Suprapubic skin (tissue), 4 donors: ENCODE measurements around the gene UNC13D. TPM values are rescaled to one million over a fixed set of nuclear protein-coding genes. Genes with fewer than 3 reads are reported as not detected.

Experiments
- DNase-seq, 2 donors: peaks; one replicate each; pipeline ENCODE4 v3.0.0-alpha.2; 2019; ENCODE audit warnings: low spot score in 2 of 2
- H3K27ac ChIP-seq: fragments of 200-600 bp; sonication (generic); one replicate; pipeline ENCODE4 v1.5.1; 2019
- H3K27me3 ChIP-seq: fragments of 200-600 bp; sonication (generic); one replicate; pipeline ENCODE4 v1.5.1; 2019
- H3K36me3 ChIP-seq: fragments of 200-600 bp; sonication (generic); one replicate; pipeline ENCODE4 v1.5.1; 2019
- H3K4me1 ChIP-seq: fragments of 200-600 bp; sonication (generic); one replicate; pipeline ENCODE4 v1.5.1; 2019
- H3K4me3 ChIP-seq: fragments of 200-600 bp; sonication (generic); one replicate; pipeline ENCODE4 v1.5.1; 2019; ENCODE audit warnings: mild to moderate bottlenecking
- H3K9me3 ChIP-seq: fragments of 200-600 bp; sonication (generic); one replicate; pipeline ENCODE4 v1.5.1; 2019
- EP300 ChIP-seq: sonication (generic); formaldehyde crosslinking; IDR thresholded peaks from one replicate; pipeline ENCODE4 v1.6.1; 2017; ENCODE audit warnings: antibody characterized with exemption
- POLR2A ChIP-seq, 2 donors: fragments of 450-650 bp; IDR thresholded peaks; one replicate each; pipeline ENCODE4 v1.6.1; 2017; ENCODE audit warnings: antibody characterized with exemption in 2 of 2, mild to moderate bottlenecking in 2 of 2, moderate library complexity in 2 of 2
- POLR2AphosphoS5 ChIP-seq, 3 donors: sonication (generic); formaldehyde crosslinking; IDR thresholded peaks; one replicate each; pipeline ENCODE4 v1.6.1; 2017; ENCODE audit warnings: antibody characterized with exemption in 3 of 3
- WGBS: methylation state at CpG from one replicate; pipeline ENCODE4 v1.1.5; 2018; 5-methylcytosine and 5-hydroxymethylcytosine counted together
- total RNA-seq, 4 donors: library from RNA; depleted of rRNA; stranded (reverse); fragments of >200 nt; gene quantifications; one replicate each; pipeline ENCODE4 v1.1.0, GENCODE V29; 2016
- TF ChIP-seq, protein P1 (sequence below), 2 donors: fragments of 200-600 bp in 1 of 2; fragments of 450-650 bp in 1 of 2; sonication (generic) in 1 of 2; IDR thresholded peaks; one replicate each; pipeline ENCODE4 v1.5.1; 2016 to 2019; ENCODE audit warnings: antibody characterized with exemption in 2 of 2, mild to moderate bottlenecking in 1 of 2, moderate library complexity in 1 of 2

Gene UNC13D
- total RNA-seq, 4 donors from 2014 or later = 5.2 to 21.0 (median 7.2) TPM

DNA sequence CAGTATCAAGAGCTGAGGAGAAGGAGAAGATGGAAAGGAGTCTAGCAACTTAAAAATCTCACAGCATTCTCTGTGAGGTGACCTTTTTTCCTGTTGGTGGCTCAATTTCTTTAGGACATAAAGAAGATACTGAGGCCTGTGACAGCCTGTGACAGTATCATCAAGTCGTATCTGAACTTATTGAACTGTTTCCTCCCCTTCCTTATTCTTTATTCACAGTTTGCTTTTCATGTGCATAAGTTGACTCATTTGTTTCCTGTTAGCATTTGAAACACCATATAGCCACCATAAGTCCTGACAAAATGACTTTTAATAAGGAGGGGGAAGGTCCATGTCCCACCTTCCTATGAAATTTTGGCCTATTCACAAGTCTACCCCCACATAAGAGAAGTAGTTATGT is 50.7 kb downstream of the UNC13D start:
- Histone ChIP-seq H3K4me1 (peaks cover 9% of the 10 kb centered on the region), H3K36me3 (peaks cover 27% of the 10 kb centered on the region), H3K27ac (no peak overlapping the region), H3K27me3 (no peaks in the 10 kb centered on the region), H3K9me3 (no peaks in the 10 kb centered on the region), H3K4me3 (no peak overlapping the region)
- TF ChIP-seq EP300 (no peak), POLR2AphosphoS5 (IDR thresholded peaks at IDR 0.05) (no peak), POLR2A (IDR thresholded peaks at IDR 0.05) (no peak)
- TF ChIP-seq, protein P1, sequence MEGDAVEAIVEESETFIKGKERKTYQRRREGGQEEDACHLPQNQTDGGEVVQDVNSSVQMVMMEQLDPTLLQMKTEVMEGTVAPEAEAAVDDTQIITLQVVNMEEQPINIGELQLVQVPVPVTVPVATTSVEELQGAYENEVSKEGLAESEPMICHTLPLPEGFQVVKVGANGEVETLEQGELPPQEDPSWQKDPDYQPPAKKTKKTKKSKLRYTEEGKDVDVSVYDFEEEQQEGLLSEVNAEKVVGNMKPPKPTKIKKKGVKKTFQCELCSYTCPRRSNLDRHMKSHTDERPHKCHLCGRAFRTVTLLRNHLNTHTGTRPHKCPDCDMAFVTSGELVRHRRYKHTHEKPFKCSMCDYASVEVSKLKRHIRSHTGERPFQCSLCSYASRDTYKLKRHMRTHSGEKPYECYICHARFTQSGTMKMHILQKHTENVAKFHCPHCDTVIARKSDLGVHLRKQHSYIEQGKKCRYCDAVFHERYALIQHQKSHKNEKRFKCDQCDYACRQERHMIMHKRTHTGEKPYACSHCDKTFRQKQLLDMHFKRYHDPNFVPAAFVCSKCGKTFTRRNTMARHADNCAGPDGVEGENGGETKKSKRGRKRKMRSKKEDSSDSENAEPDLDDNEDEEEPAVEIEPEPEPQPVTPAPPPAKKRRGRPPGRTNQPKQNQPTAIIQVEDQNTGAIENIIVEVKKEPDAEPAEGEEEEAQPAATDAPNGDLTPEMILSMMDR (IDR thresholded peaks at IDR 0.05) = no peak
- 56% methylated on average over 1 of the region's 1 CpG for WGBS
- no peak for DNase-seq

DNA sequence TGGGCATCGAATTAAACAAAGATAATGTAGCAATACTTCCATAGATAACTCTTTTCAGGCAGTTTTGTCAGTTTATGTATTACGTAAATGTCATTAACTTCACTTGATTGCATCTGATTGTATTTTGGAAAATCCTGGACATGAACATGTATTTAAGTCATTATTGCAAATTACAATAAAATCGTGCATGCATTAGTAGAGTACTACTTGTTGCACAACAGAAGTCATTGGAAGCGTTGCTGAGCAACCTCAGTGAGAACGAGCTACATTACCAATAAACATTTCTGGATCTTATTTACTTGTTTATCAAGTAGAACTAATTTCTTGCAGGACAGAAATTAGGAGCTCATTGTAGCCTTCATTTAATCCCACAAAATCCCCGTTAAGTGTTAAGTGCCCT is 53.0 kb downstream of the UNC13D start:
- TF ChIP-seq, protein P1 (IDR thresholded peaks at IDR 0.05) = no peak
- no peak for TF ChIP-seq EP300
- no peak for TF ChIP-seq POLR2AphosphoS5 (IDR thresholded peaks at IDR 0.05)
- no peak for TF ChIP-seq POLR2A (IDR thresholded peaks at IDR 0.05)

DNA sequence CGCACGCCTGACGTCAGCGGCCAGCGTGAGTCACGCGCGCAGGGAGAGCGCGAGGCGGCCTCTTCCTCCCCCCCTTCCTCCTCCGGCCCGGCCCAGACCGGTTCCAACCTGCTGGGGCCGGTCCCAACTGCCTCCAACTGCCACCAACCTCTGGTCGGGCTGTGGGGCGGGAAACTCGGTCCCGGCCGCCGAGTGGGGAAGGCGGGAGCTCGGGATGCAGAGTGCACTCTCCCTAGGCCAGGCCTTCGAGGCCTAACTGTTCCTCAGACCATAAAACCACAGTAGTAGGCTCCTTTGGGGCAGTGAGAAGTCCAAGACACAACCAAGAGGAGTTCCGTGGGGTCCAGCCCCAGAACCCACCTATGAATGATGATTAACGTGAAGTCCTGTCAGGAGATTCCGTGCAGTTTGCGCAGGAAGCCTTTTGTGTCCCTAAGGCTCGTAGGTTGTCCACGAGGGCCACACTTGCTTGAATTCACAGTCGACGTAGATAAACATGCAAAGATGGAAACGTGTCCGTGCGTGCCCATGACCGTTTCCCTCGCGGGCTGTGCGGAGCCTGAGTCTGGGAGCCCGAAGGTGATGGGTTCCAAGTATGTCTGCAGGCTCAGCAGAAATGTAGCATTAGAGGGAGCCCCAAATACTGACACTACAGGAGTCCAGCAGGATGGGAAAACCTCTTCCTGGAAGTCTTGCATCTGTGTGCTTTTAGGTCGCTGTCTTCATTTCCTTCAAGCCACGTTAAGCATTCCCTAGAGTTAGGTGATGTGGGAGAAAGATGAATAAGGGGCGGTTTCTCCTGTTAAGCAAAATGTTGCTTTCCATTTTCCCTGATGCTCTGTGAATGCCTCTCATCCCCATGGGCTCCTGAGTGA is 59.0 kb downstream of the UNC13D start:
- peak; percentile 95 for DNase-seq
- Histone ChIP-seq H3K36me3 (peaks cover 2% of the 10 kb centered on the region), H3K27ac (peak overlapping the region; percentile 99), H3K27me3 (no peaks in the 10 kb centered on the region), H3K4me1 (peaks cover 68% of the 10 kb centered on the region), H3K4me3 (peak overlapping the region; percentile 68), H3K9me3 (no peaks in the 10 kb centered on the region)
- TF ChIP-seq, protein P1 (IDR thresholded peaks at IDR 0.05) = no peak
- TF ChIP-seq POLR2A (IDR thresholded peaks at IDR 0.05) (peak in 1 of 2 donors; percentile 13), EP300 (peak; percentile 95), POLR2AphosphoS5 (IDR thresholded peaks at IDR 0.05) (peak; percentile 55 to 97 (median 94))
- 3% methylated on average over 23 of the region's 43 CpGs for WGBS

More for the DNA sequence above, 53.0 kb downstream of the UNC13D start:
- H3K4me1 ChIP-seq = peaks cover 28% of the 10 kb centered on the region
- H3K27ac ChIP-seq = no peak overlapping the region
- H3K27me3 ChIP-seq = no peaks in the 10 kb centered on the region
- no peak overlapping the region for H3K4me3 ChIP-seq
- DNase-seq = no peak
- peaks cover 18% of the 10 kb centered on the region for H3K36me3 ChIP-seq
- no peaks in the 10 kb centered on the region for H3K9me3 ChIP-seq
- 70% methylated on average over 6 of the region's 6 CpGs for WGBS

DNA sequence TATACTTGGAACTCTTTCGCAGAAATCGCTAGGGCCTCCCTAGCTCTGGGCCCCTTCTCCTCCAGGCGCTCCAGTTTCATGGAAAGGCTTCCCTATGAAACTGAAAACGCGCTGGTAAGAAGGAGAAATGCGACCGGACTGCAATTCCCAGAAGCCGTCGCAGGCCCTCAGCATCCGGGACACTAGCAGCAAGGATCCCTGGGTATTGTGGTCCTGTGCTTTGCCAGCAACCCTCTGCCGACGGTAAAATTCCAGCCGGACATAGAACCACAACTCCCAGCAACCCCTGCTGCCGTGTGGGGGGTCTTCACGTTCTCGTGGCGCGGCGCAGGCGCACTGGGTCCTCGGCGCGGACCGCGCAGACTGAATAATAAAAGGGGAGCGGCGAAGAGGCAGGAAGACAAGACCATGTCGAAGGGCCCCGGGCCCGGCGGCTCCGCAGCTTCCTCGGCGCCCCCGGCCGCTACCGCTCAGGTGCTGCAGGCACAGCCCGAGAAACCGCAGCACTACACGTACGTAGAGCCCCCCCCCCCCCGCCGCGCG is 59.7 kb downstream of the UNC13D start, which contains the start of gene UNK:
UNK (plus strand) TSS at position 334 of the 543 bp plus-strand sequence; CDS start at position 409, 75 bp downstream.
- TF ChIP-seq, protein P1 (IDR thresholded peaks at IDR 0.05) = no peak
- TF ChIP-seq POLR2A (IDR thresholded peaks at IDR 0.05) (peak in 1 of 2 donors; percentile 40), POLR2AphosphoS5 (IDR thresholded peaks at IDR 0.05) (peak; percentile 51 to 96 (median 55)), EP300 (no peak)
- Histone ChIP-seq H3K4me3 (peak within 1 kb of the TSS; percentile 68), H3K27me3 (no peaks in the 10 kb centered on the region), H3K4me1 (peaks cover 69% of the 10 kb centered on the region), H3K36me3 (no peaks in the 10 kb centered on the region), H3K9me3 (no peaks in the 10 kb centered on the region), H3K27ac (peak within 1 kb of the TSS; percentile 99)
- peak; percentile 98 for DNase-seq
- 0% methylated on average over 14 of the region's 45 CpGs for WGBS
